Measurements from ENCODE around the gene HARBI1.

The HARBI1 gene

GRCh38 chr11:46633291-46634217 is 16.5 kb upstream of the HARBI1 start:
- DNase-seq (ENCODE audit: low spot score): no peak

GRCh38 chr11:46632502-46632901 is 15.5 kb upstream of the HARBI1 start:
- DNase-seq (ENCODE audit: low spot score): no peak

- DNase-seq (ENCODE audit: low spot score): no peak
Observed at GRCh38 chr11:46631676-46632075, 14.6 kb upstream of the HARBI1 start.

DNA sequence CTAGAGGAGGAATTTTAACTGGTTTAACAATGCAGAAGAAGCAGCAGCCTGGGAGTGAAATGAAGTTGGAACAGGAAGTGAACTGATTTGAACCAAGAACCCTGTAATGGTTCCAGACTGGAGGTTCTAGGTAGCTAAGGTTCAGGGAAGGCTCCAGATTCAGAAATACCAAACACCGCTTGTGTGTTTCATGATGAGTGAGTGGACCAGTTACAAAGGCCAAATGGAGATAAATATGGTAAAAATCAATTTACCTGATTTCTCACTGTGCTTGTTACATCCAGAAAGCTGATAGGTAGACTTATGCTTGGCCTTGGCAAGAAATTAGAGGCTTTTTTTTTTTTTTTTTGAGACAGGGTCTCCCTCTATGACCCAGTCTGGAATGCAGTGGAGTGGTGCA is 13.2 kb upstream of the HARBI1 start:
- DNase-seq (ENCODE audit: low spot score): no peak

DNA sequence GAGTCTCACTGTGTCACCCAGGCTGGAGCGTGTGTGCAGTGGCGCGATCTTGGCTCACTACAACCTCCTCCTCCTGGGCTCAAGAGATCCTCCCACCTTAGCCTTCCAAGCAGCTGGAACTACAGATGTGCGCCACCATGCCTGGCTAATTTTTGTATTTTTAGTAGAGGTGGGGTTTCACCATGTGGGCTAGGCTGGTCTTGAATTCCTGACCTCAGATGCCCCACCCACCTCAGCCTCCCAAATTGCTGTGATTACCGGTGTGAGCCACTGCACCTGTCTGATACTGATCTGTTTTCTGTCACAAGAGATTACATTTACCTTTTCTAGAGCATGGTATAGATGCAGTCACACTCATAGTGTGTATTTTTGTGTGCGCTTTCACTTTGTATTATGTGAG is 11.9 kb upstream of the HARBI1 start:
- no peak for DNase-seq (ENCODE audit: low spot score)

- no peak for DNase-seq (ENCODE audit: low spot score)
Observed at GRCh38 chr11:46625406-46625805, 8.4 kb upstream of the HARBI1 start.

GRCh38 chr11:46618837-46619236 is 1.8 kb upstream of the HARBI1 start:
- DNase-seq (ENCODE audit: low spot score): no peak

GRCh38 chr11:46617972-46618314 is 916 bp upstream of the HARBI1 start:
- no peak for DNase-seq (ENCODE audit: low spot score)

- DNase-seq (ENCODE audit: low spot score): no peak
Observed at GRCh38 chr11:46616551-46617133, 385 bp downstream of the HARBI1 start.

DNA sequence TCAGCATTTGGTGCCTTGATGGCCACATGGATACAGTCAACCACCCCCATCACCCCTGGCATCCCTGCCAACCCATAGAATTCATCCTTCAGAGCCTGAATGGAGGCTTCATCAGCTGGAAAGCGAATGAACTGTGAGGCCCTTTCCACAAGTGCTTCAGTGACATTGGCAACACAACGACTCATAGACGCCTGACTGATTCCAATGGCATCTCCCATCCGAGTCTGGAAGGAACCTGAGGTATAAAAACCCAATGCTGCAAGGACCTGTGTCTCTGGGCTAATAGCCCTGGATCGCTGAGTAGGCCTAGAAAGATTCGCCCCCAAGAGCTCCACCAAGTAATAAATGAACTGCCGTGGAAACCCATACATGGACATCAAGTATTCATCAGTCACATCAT is 1.3 kb downstream of the HARBI1 start:
- no peak for DNase-seq (ENCODE audit: low spot score)

DNA sequence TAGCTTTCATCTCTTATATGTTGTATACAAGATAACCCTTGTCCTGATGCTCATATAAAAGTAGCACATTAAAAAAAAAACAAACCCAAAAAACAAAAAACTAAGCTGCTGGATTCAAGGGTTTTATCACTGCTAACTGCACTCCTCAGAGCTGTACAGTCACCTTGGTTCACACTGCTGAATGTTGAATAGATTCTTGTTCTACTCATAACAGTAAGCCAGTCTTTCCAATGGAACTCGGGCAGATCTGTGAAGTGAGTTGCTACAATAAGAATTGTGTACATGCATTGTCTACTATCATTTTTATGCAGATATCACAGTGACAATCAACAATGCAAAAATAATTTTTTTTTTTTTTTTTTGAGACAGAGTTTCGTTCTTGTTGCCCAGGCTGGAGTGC is 4.7 kb downstream of the HARBI1 start:
- DNase-seq (ENCODE audit: low spot score): no peak

DNA sequence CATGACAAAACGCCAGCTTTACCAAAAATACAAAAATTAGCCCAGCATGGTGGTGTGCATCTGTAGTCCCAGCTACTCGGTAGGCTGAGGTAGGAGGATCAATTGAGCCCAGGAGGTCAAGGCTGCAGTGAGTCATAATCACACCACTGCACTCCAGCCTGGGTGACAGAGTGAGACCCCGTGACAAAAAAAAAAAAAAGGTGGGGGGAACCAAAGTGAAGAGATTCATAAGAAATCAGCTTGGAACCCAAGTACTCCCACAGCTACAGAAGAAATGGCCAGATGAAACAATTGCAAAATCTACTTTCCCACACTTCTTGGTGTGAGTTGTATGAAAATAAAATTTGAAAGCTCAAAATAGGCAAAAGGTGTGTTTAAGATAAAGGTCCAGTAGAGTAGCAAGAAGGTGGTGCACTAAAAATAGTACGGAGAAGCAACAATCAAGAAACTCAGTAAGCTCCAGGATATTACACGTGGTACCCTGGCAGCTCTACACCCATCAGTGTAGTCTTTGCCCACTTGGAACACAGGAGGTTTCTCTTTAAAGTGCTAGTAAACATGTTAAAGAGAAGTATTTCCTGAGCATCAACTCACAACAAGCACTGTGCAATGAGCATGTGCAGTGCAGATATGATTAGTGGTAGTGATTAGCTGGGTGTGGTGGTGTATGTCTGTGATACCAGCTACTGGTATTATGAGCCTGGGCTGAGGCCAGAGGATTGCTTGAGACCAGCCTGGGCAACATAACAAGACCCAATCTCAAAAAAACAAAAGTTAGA is 5.3 kb downstream of the HARBI1 start:
- DNase-seq (ENCODE audit: low spot score): no peak

- no peak for DNase-seq (ENCODE audit: low spot score)
Observed at GRCh38 chr11:46609386-46609785, 7.6 kb downstream of the HARBI1 start.

- no peak for DNase-seq (ENCODE audit: low spot score)
Observed at GRCh38 chr11:46607516-46607915, 9.5 kb downstream of the HARBI1 start.

GRCh38 chr11:46604796-46605195 is 12.2 kb downstream of the HARBI1 start:
- no peak for DNase-seq (ENCODE audit: low spot score)

DNA sequence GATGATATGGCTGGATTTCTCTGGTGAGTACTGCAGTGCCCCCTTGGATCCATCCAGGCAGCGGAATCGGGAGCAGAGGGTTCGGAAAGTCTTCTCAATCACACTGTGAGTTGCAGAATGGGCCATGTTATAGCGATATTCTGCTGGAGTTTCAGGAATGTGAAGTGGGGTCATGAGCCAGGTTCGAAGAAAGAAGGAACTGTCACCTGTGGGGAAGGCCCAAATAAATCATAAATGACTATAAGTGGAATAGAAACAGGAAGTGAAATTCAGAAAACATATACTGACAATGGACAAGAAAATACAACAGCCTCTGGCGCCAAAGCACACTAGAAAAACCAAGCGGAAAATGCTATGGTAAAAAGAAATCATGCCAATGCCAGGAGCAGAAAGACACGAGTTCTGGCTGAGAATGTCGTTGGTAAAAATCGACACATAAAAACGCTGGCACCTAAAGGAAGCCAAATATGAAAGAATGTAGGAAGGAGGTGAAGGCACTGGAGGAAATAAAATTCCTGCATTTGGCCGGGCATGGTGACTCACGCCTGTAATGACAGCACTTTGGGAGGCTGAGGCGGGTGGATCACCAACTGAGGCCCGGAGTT is 13.2 kb downstream of the HARBI1 start:
- DNase-seq (ENCODE audit: low spot score): no peak

DNA sequence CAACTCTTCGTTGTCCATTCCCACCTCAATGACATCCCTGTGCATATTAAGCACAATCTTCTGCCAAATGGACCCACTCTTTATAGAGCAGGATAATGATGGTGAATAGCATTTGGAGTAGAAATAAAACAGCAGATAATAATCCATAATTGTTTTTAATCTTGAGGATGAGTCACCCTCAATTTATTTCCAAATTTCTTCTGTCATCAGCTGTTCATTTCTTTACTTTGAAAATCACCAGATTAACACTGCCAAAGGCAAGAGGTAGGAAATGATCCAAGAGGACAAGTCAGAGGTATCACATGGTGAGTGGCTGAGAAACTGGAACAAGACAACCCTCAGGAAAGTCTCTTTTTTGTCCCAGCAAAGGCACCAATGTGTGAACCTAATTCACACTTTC is 15.9 kb downstream of the HARBI1 start:
- DNase-seq (ENCODE audit: low spot score): no peak

- DNase-seq (ENCODE audit: low spot score): no peak
Observed at GRCh38 chr11:46600194-46600960, 16.6 kb downstream of the HARBI1 start.

GRCh38 chr11:46599340-46600193 is 17.5 kb downstream of the HARBI1 start:
- no peak for DNase-seq (ENCODE audit: low spot score)

- no peak for DNase-seq (ENCODE audit: low spot score)
Observed at GRCh38 chr11:46597609-46598219, 19.3 kb downstream of the HARBI1 start.

Measured in left forelimb (tissue), 1 donor.